Occipital lobe (tissue), 3 donors: Measurements from ENCODE around the gene LCMT1. TPM values are rescaled to one million over a fixed set of nuclear protein-coding genes. Genes with fewer than 3 reads are reported as not detected.

Source experiments
- DNase-seq: peaks from one replicate; lab custom pipeline; 2025; lab: John Stamatoyannopoulos, UW
- small RNA-seq: library from RNA; depleted of rRNA; stranded (forward); fragments of <200 nt; gene quantifications from one replicate; pipeline ENCODE3, GENCODE V24; 2014
- total RNA-seq: library from RNA; depleted of rRNA; stranded (reverse); fragments of >200 nt; gene quantifications from one replicate; pipeline ENCODE4 v1.2.3, GENCODE V29; 2014

Gene LCMT1
- total RNA-seq, 1 donor from 2014 or later = 42.3 TPM

GRCh38 chr16:25192096-25192495 is 80.6 kb downstream of the LCMT1 start:
- no peak for DNase-seq

GRCh38 chr16:25194273-25194878 is 82.8 kb downstream of the LCMT1 start:
- no peak for DNase-seq

- no peak for DNase-seq
These were observed 86.5 kb downstream of the LCMT1 start for GRCh38 chr16:25198021-25198420.

GRCh38 chr16:25199457-25199856 is 87.9 kb downstream of the LCMT1 start:
- no peak for DNase-seq

GRCh38 chr16:25210758-25211157 is 99.2 kb downstream of the LCMT1 start:
- DNase-seq = no peak

- no peak for DNase-seq
These were observed 101.1 kb downstream of the LCMT1 start for GRCh38 chr16:25212636-25213035.

GRCh38 chr16:25213709-25214397 is 102.3 kb downstream of the LCMT1 start:
- no peak for DNase-seq

- DNase-seq = no peak
These were observed 105.6 kb downstream of the LCMT1 start for GRCh38 chr16:25217112-25217511.

GRCh38 chr16:25217921-25218320 is 106.4 kb downstream of the LCMT1 start:
- DNase-seq = no peak

- no peak for DNase-seq
These were observed 107.7 kb downstream of the LCMT1 start for GRCh38 chr16:25219070-25219737.

GRCh38 chr16:25222959-25223358 is 111.4 kb downstream of the LCMT1 start:
- no peak for DNase-seq

GRCh38 chr16:25223964-25224363 is 112.4 kb downstream of the LCMT1 start:
- DNase-seq = no peak

- no peak for DNase-seq
These were observed 113.3 kb downstream of the LCMT1 start for GRCh38 chr16:25224731-25225319.

Small RNA genes lying within 50 kb of the gene (small RNA-seq; reads per million reads assigned to genes)
- gene RN7SL557P = not detected

Other genes starting within 250 kb of the LCMT1 start
- 22.3 TPM for gene ARHGAP17, start 96.4 kb upstream of the LCMT1 start, total RNA-seq
- gene AQP8, start 105.2 kb downstream of the LCMT1 start, total RNA-seq = not detected
- 14.0 TPM for gene ZKSCAN2, start 146.1 kb downstream of the LCMT1 start, total RNA-seq